Naive thymus-derived CD8-positive, alpha-beta T cell (primary cell): Measurements from ENCODE around the gene HM13. TPM values are rescaled to one million over a fixed set of nuclear protein-coding genes. Genes with fewer than 3 reads are reported as not detected.
"Not testable (repeated sequence)": the region's sequence is repeated elsewhere in the genome, so short reads cannot be mapped to it uniquely, and the experiment has no call there.

ENCODE experiments used
- ATAC-seq, 2 donors: fragments of 150-1000 bp; cut with Tn5 transposase in 1 of 2; sonication (Bioruptor Pico), chemical (Tn5 transposase) in 1 of 2; 1 replicate in 1 of 2; 2 replicates in 1 of 2; pipeline ENCODE4 v1.10.0; 2021; ENCODE audit warnings: mild to moderate bottlenecking in 2 of 2, moderate library complexity in 2 of 2
- POLR2A ChIA-PET: fragments of 350-600 bp; sonication (Branson Sonifier 250); formaldehyde crosslinking; loops from one replicate; lab custom pipeline; 2021; ENCODE audit warnings: antibody characterized with exemption; lab: Charles Lee
- DNase-seq, 10 donors: peaks; one replicate each; pipeline versions ENCODE4 v3.0.0 to v3.0.0-alpha.2; 2020 to 2022
- H3K27ac Mint-ChIP-seq, 10 donors: one replicate each; pipeline ENCODE4 v1.8.0; 2020 to 2022; ENCODE audit warnings: mild to moderate bottlenecking in 10 of 10, mixed read lengths in 10 of 10, moderate library complexity in 4 of 10, inconsistent platforms in 1 of 10
- H3K27me3 Mint-ChIP-seq, 5 donors: one replicate each; pipeline ENCODE4 v1.8.0; 2021 to 2022; ENCODE audit warnings: mixed read lengths in 5 of 5
- H3K36me3 Mint-ChIP-seq, 3 donors: one replicate each; pipeline ENCODE4 v1.8.0; 2020 to 2022; ENCODE audit warnings: mixed read lengths in 3 of 3, mild to moderate bottlenecking in 2 of 3, inconsistent platforms in 1 of 3
- H3K4me1 Mint-ChIP-seq, 4 donors: one replicate each; pipeline ENCODE4 v1.8.0; 2021 to 2022; ENCODE audit warnings: mixed read lengths in 4 of 4
- H3K4me3 Mint-ChIP-seq, 10 donors: one replicate each; pipeline ENCODE4 v1.8.0; 2020 to 2022; ENCODE audit warnings: mild to moderate bottlenecking in 10 of 10, mixed read lengths in 10 of 10, moderate library complexity in 6 of 10, inconsistent platforms in 1 of 10
- H3K9me3 Mint-ChIP-seq, 9 donors: one replicate each; pipeline ENCODE4 v1.8.0; 2020 to 2022; ENCODE audit warnings: mixed read lengths in 9 of 9, mild to moderate bottlenecking in 3 of 9, inconsistent platforms in 1 of 9, moderate library complexity in 1 of 9
- polyA plus RNA-seq, 3 donors: library from polyadenylated mRNA; unstranded; fragments of 300-500 nt; fragmentation: Illumina TruSeq; gene quantifications; one replicate each; pipeline ENCODE4 v1.2.3, GENCODE V29; 2021
- total RNA-seq, 8 experiments: library from RNA in 2 of 8; stranded (reverse) in 2 of 8; gene quantifications; one replicate each; pipeline ENCODE4 v1.2.3 and lab custom pipeline; 2021 to 2026

The HM13 gene
- total RNA-seq, result 100 to 1,000 TPM; 105 to 109 TPM
- 100 to 1,000 TPM in 2 of 3 donors, 10 to 100 TPM in 1; 96.5 to 115 (median 113) TPM for polyA plus RNA-seq
- 48.2 to 111 (median 57.2) reads per million in 6 experiments for total RNA-seq (lab: John Stamatoyannopoulos, UW)

- ATAC-seq (peak; percentile 88), DNase-seq (peak; percentile 80 to 93 (median 88))
- Mint-ChIP-seq H3K36me3 (peaks cover 0 to 7% (median 0%) of the 10 kb centered on the region in 3 donors), H3K4me1 (peaks cover 2 to 11% (median 9%) of the 10 kb centered on the region in 4 donors), H3K9me3 (no peaks in the 10 kb centered on the region), H3K4me3 (peak within 1 kb of the TSS in 2 of 10 donors; percentile 62 to 75), H3K27me3 (peaks cover 0 to 2% (median 0%) of the 10 kb centered on the region in 5 donors), H3K27ac (peak within 1 kb of the TSS in 8 of 10 donors; percentile 69 to 95 (median 86))
- POLR2A ChIA-PET, result no interaction called here
Observed at GRCh38 chr20:31514154-31515071, at the start of gene HM13. Gene HM13, plus strand, starts transcription at chr20:31514442. Its CDS starts 110 bp downstream, at chr20:31514552.

DNA sequence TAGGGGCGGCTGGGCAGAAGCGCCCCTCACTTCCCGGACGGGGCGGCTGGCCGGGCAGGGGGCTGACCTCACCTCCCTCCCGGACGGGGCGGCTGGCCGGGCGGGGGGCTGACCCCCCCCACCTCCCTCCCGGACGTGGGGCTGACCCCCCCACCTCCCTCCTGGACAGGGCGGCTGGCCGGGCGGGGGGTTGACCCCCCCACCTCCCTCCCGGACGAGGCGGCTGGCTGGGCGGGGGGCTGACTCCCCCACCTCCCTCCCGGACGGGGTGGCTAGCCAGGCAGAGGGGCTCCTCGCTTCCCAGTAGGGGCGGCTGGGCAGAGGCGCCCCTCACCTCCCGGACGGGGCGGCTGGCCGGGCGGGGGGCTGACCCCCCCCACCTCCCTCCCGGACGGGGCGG lies 43.3 kb upstream of the HM13 start:
- POLR2A ChIA-PET, H3K9me3 Mint-ChIP-seq, H3K4me3 Mint-ChIP-seq, DNase-seq, H3K36me3 Mint-ChIP-seq, H3K27ac Mint-ChIP-seq, ATAC-seq: not testable (repeated sequence)
- Mint-ChIP-seq H3K27me3 (peaks cover 16 to 53% (median 18%) of the 10 kb centered on the region in 5 donors), H3K4me1 (peaks cover 0 to 11% (median 3%) of the 10 kb centered on the region in 4 donors)

GRCh38 chr20:31472395-31473330 lies 41.6 kb upstream of the HM13 start:
- peaks cover 0 to 5% (median 3%) of the 10 kb centered on the region in 9 donors for H3K9me3 Mint-ChIP-seq
- POLR2A ChIA-PET, result no interaction called here
- H3K27ac Mint-ChIP-seq, result no peak overlapping the region
- no peak for ATAC-seq
- peaks cover 22 to 60% (median 31%) of the 10 kb centered on the region in 5 donors for H3K27me3 Mint-ChIP-seq
- H3K4me3 Mint-ChIP-seq, result no peak overlapping the region
- DNase-seq, result no peak
- H3K4me1 Mint-ChIP-seq, result peaks cover 0 to 11% (median 4%) of the 10 kb centered on the region in 4 donors
- H3K36me3 Mint-ChIP-seq, result peaks cover 0 to 5% (median 2%) of the 10 kb centered on the region in 3 donors

DNA sequence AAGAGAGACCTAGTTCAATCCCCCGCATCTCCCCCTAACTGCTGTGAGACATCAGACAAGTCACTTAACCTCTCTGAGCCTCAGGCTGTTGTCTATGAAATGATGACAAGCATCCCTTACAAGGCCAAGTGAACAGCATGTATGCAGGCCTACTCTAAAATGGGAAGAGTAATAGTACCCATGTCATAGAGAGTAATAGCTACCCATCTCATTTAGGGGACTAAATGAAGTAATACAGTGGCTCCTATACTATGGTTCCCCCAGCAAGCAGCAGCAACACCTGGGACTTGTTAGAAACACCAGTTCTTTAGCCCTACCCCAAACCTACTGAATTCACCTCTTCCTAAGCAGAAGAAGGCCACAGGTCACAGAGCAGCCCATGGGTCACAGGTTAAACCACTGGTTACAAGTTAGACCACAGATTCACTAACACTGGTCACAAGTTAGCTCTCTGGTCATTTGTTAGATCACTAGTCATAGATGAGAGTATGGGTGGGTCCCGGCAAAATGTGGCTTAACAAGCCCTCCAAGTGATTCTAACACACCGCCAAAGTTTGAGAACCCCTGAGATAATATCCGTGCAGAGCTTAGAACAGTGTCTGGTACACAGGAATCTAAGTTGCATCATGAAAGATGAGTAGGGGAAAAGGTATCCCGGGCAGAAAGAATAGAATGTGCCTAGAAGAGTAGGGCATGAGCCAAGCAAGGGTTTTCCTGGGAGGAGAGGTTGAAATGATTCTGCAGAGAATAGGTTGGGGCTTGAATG lies 40.7 kb upstream of the HM13 start:
- DNase-seq (no peak), ATAC-seq (no peak)
- POLR2A ChIA-PET, result no interaction called here
- Mint-ChIP-seq H3K27me3 (peaks cover 22 to 60% (median 38%) of the 10 kb centered on the region in 5 donors), H3K36me3 (peaks cover 0 to 5% (median 2%) of the 10 kb centered on the region in 3 donors), H3K4me1 (peaks cover 0 to 11% (median 4%) of the 10 kb centered on the region in 4 donors), H3K27ac (no peak overlapping the region), H3K4me3 (no peak overlapping the region), H3K9me3 (peaks cover 0 to 5% (median 3%) of the 10 kb centered on the region in 9 donors)

DNA sequence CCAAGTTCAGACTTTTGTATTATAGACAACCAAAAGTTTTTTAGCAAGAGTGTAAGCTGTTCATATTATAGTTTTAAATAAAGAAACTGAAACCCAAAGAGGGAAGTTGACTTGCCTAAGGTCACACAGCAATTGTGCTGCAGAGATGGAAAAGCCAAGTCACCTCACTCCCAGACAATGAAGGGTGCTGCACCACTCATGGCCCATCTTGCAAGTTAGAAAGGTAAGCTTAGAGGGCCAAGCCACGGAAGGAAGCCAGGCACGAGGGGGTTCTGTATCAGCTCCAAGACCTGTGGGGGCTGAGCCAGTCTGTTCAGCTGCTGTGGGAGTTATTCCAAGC lies 40.2 kb upstream of the HM13 start:
- no peak overlapping the region for H3K27ac Mint-ChIP-seq
- no peak for DNase-seq

DNA sequence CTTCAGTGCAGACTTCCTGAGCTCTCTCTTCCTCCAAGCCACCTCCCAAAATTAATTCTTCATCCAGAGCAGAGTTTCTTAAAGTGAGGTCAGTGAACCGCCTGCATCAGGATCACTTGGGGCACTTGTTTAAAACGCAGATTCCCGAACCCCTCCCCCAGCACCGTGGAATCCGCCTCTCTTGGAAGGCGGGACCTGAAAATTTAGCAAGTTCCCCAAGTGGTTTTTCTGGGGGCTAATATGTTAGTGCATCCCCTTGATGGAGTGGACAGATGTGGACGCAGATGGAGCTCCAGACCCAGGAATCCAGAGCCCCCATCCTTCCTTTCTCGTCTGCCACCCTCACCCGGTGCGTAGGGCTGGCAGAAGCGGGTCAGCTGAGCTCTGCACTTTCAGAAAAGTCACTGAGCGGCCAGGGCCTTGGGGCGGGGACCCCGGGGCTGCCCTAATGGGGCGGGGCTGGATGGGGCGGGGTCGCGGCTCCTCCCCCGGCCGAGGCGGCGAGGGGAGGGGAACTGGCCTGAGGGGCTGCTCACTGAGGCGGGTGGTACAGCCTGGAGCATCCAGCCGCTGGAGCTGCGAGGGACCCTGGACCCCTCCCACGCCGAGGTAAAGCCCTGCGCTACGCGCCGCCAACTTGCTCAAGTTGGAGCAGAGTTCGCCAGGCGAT lies 39.3 kb upstream of the HM13 start, which contains the start of the genes DEFB124 and REM1:
DEFB124 (minus strand) TSS at position 370 of the 670 bp plus-strand sequence. CDS start 2,114 bp downstream, outside the sequence.
REM1 (plus strand) TSS at position 531 of the 670 bp plus-strand sequence. CDS start 1,158 bp downstream, outside the sequence.
- DNase-seq (no peak), ATAC-seq (no peak)
- peaks cover 22 to 68% (median 42%) of the 10 kb centered on the region in 5 donors for H3K27me3 Mint-ChIP-seq
- H3K4me1 Mint-ChIP-seq, result peaks cover 0 to 11% (median 4%) of the 10 kb centered on the region in 4 donors
- H3K4me3 Mint-ChIP-seq, result peak within 1 kb of the TSS in 7 of 10 donors; percentile 7 to 48 (median 24)
- peak within 1 kb of the TSS in 1 of 10 donors; percentile 17 for H3K27ac Mint-ChIP-seq
- POLR2A ChIA-PET, result no interaction called here
- peaks cover 0 to 5% (median 2%) of the 10 kb centered on the region in 3 donors for H3K36me3 Mint-ChIP-seq
- H3K9me3 Mint-ChIP-seq, result peaks cover 0 to 5% (median 3%) of the 10 kb centered on the region in 9 donors

More for the DNA sequence above, 40.2 kb upstream of the HM13 start:
- peak overlapping the region in 2 of 10 donors; percentile 18 to 48 for H3K4me3 Mint-ChIP-seq
- peaks cover 0 to 5% (median 2%) of the 10 kb centered on the region in 3 donors for H3K36me3 Mint-ChIP-seq
- no peak for ATAC-seq
- POLR2A ChIA-PET, result no interaction called here
- peaks cover 22 to 63% (median 38%) of the 10 kb centered on the region in 5 donors for H3K27me3 Mint-ChIP-seq
- H3K4me1 Mint-ChIP-seq, result peaks cover 0 to 11% (median 4%) of the 10 kb centered on the region in 4 donors
- peaks cover 0 to 5% (median 3%) of the 10 kb centered on the region in 9 donors for H3K9me3 Mint-ChIP-seq

DNA sequence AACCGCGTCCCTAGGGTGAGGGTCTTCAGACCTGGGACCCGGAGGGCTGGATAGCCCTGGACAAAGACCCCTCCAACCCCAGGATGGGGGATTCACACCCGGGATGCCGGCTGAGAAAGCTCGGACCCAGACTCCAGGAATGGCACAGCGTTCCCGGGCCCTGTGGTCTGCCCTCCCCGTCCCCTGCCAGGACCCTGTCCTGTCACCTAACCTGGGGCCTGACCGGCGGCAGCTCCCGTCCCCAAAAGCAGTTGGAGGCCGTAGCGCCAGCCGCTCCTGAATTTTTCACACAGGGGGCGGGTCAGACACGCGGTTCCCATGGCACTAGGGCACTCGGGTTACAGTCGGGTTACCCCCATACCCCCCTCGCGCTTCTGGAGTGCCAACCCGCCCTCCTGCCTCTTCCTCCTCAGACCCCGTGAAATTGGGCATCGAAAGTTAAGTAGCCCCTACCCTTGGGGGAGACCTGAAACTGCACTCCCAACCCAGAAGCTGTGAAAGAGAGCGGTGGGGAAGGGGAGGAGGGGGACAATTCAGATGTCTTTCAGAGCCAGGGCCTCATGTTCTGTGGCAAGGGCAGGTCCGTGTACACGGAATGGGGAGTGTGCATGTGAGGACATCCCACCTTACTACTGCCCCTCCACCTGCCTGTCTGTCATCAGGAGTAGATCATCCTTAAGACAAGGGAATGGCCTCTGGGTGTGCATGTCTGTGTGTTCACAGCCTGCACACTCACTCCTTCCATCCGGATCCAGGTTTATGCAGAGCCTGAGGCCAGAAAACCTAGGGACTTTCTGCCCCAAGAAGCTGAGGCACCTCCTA lies 38.6 kb upstream of the HM13 start:
- no peak overlapping the region for H3K4me3 Mint-ChIP-seq
- ATAC-seq (no peak), DNase-seq (no peak)
- POLR2A ChIA-PET, result no interaction called here
- peaks cover 22 to 68% (median 42%) of the 10 kb centered on the region in 5 donors for H3K27me3 Mint-ChIP-seq
- no peak overlapping the region for H3K27ac Mint-ChIP-seq
- peaks cover 0 to 5% (median 3%) of the 10 kb centered on the region in 9 donors for H3K9me3 Mint-ChIP-seq
- H3K4me1 Mint-ChIP-seq, result peaks cover 0 to 11% (median 4%) of the 10 kb centered on the region in 4 donors
- peaks cover 0 to 5% (median 2%) of the 10 kb centered on the region in 3 donors for H3K36me3 Mint-ChIP-seq

- Mint-ChIP-seq H3K9me3 (peaks cover 0 to 5% (median 3%) of the 10 kb centered on the region in 9 donors), H3K27ac (no peak overlapping the region), H3K36me3 (peaks cover 0 to 5% (median 2%) of the 10 kb centered on the region in 3 donors), H3K4me1 (peaks cover 0 to 11% (median 5%) of the 10 kb centered on the region in 4 donors), H3K27me3 (peaks cover 22 to 72% (median 44%) of the 10 kb centered on the region in 5 donors), H3K4me3 (no peak overlapping the region)
- no peak for DNase-seq
- POLR2A ChIA-PET, result no interaction called here
- no peak for ATAC-seq
Observed at GRCh38 chr20:31476294-31476585, 38.0 kb upstream of the HM13 start.

DNA sequence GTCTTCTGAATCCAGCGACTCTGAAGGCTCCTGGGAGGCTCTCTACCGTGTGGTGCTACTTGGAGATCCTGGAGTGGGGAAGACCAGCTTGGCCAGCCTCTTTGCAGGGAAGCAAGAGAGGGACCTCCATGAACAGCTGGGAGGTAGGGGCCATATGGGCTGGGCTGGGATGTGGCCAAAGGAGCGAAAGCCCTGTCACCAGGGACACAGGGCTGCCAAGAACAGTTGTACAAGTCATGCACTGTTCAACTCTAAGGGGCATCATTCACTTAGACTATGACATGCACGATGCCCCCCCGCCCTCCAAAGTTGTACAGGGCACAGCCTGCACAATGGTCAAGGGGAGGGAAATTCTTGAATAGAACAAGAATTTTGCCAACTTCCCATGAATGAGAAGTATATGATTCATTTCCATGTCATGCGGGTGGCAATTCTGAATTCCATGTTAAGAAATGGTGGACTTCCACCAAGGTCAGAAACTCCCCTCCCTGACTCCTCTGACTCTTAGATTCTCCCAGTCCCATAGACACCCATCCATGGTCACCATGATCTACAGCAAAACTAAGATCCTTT lies 37.5 kb upstream of the HM13 start:
- H3K9me3 Mint-ChIP-seq, result peaks cover 0 to 5% (median 3%) of the 10 kb centered on the region in 9 donors
- peaks cover 0 to 11% (median 6%) of the 10 kb centered on the region in 4 donors for H3K4me1 Mint-ChIP-seq
- no peak overlapping the region for H3K4me3 Mint-ChIP-seq
- H3K36me3 Mint-ChIP-seq, result peaks cover 0 to 5% (median 2%) of the 10 kb centered on the region in 3 donors
- DNase-seq (no peak), ATAC-seq (no peak)
- peaks cover 24 to 77% (median 48%) of the 10 kb centered on the region in 5 donors for H3K27me3 Mint-ChIP-seq
- H3K27ac Mint-ChIP-seq, result no peak overlapping the region
- POLR2A ChIA-PET, result no interaction called here

DNA sequence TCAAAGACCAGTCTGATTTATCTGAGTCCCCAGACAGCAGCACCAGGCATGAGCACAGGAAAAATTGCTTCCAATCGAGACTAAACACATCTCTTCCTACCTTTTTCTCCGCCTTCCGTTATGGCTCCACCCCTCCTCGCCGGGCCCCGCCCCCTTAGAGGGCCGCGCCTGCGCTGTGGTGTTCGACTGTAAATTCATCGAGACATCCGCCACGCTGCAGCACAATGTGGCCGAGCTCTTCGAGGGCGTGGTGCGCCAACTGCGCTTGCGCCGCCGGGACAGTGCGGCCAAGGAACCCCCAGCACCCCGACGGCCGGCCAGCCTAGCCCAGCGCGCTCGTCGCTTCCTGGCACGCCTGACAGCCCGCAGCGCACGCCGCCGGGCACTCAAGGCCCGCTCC lies 30.2 kb upstream of the HM13 start:
- H3K27ac Mint-ChIP-seq, result no peak overlapping the region
- POLR2A ChIA-PET, result no interaction called here
- peaks cover 13 to 60% (median 39%) of the 10 kb centered on the region in 5 donors for H3K27me3 Mint-ChIP-seq
- H3K4me3 Mint-ChIP-seq, result no peak overlapping the region
- ATAC-seq, result no peak
- peak in 1 of 10 donors; percentile 4 for DNase-seq
- H3K4me1 Mint-ChIP-seq, result peaks cover 0 to 11% (median 4%) of the 10 kb centered on the region in 4 donors
- peaks cover 0 to 2% (median 0%) of the 10 kb centered on the region in 3 donors for H3K36me3 Mint-ChIP-seq
- H3K9me3 Mint-ChIP-seq, result no peaks in the 10 kb centered on the region
